ENCODE measurements around the gene SYCE1. TPM values are rescaled to one million over a fixed set of nuclear protein-coding genes. Genes with fewer than 3 reads are reported as not detected.
"Not testable (repeated sequence)": the region's sequence is repeated elsewhere in the genome, so short reads cannot be mapped to it uniquely, and the experiment has no call there.

Gene SYCE1, protein sequence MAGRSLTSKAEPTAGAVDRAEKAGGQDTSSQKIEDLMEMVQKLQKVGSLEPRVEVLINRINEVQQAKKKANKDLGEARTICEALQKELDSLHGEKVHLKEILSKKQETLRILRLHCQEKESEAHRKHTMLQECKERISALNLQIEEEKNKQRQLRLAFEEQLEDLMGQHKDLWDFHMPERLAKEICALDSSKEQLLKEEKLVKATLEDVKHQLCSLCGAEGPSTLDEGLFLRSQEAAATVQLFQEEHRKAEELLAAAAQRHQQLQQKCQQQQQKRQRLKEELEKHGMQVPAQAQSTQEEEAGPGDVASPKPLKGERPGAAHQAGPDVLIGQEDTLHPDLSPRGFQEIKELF
- total RNA-seq, result 0.21 TPM in 1 of 2 replicates, not detected in the other

- DNase-seq (ENCODE audit: low read depth, low spot score), result no peak
Observed at GRCh38 chr10:133565441-133566294, at the start of gene SYCE1. SYCE1 (minus strand) TSS chr10:133565583; CDS start chr10:133565529, 54 bp downstream.

- no peak for DNase-seq (ENCODE audit: low read depth, low spot score)
Observed at GRCh38 chr10:133614830-133615580, 49.6 kb upstream of the SYCE1 start.

GRCh38 chr10:133613699-133614098 lies 48.3 kb upstream of the SYCE1 start:
- no peak for DNase-seq (ENCODE audit: low read depth, low spot score)

- DNase-seq (ENCODE audit: low read depth, low spot score), result no peak
Observed at GRCh38 chr10:133611079-133611478, 45.7 kb upstream of the SYCE1 start.

- DNase-seq (ENCODE audit: low read depth, low spot score), result no peak
Observed at GRCh38 chr10:133608855-133609254, 43.5 kb upstream of the SYCE1 start.

DNA sequence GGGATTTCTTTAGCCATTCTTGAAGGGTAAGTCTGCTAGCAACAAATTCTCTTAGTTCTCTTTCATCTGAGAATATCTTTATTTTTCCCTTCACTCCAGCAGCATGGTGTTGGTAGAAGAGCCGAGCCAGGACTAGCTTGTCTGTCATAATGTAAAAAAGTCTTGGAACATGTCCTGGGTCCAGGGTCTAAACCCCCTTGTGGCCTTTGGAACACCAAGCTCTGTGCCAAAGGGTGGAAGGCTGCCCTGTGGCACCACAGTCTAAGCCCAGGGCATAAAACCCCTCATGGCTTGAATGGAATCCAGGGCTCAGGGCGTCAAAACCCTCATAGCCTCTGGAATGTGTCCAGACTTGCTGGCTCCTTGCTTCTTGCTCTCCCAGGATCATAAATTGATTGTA lies 38.1 kb upstream of the SYCE1 start:
- not testable (repeated sequence) for DNase-seq (ENCODE audit: low read depth, low spot score)

- DNase-seq (ENCODE audit: low read depth, low spot score), result no peak
Observed at GRCh38 chr10:133600657-133601056, 35.3 kb upstream of the SYCE1 start.

- not testable (repeated sequence) for DNase-seq (ENCODE audit: low read depth, low spot score)
Observed at GRCh38 chr10:133599869-133600268, 34.5 kb upstream of the SYCE1 start.

DNA sequence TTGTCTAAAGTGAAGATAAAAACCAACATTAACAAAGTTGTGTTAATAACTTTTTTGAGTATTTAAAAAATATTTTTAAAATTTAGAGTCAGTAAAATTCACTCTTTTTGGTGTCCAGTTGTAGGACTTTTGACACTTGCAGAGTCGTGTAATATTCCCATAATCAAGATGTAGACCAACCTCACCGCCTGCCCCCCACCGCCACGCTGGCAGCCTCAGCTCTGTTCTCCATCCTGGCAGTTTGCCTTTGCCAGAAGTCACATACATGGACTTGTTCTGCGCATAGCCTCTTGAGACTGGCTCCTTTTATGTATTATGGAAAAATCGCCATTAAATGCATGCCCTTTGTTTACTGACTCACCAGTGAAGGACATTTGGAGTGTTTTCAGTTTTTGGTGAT lies 27.3 kb upstream of the SYCE1 start:
- DNase-seq (ENCODE audit: low read depth, low spot score), result no peak

GRCh38 chr10:133590970-133591359 lies 25.6 kb upstream of the SYCE1 start:
- DNase-seq (ENCODE audit: low read depth, low spot score), result no peak

DNA sequence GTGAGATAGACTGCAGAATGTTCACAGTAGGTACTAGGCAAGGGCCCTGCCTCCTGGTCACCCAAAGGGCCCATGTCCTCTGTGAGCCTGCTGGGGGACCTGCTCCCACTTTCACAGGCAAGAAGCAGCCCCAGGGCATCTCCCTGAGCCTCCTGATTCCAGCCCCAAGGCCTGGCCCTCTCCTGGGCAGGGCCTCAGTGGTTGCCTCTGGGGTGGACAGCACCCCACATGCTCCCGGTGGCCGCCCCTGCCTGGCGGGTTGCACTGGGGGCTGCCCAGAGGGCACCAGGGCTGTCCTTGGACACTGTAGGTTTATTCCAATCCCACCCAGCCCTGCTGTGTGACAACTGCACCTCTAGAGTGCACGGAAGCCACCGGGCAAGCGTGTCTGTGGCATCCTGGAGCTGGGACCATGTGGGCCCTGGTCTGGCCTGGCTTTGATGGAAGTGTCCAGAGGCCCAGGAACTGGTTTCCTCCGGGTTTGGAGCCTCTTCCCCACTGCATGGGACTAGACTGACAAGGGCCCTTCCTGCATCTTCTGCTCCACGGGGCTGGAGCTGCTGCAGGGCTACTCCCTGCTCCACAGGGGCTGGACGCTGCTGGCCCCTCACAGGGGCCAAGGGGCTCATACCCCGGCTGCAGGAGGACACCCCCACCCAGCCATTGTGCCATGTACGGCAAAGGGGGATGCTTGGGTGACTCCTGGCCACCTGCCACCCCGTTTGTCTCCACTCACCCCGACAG lies 25.0 kb upstream of the SYCE1 start:
- no peak for DNase-seq (ENCODE audit: low read depth, low spot score)

GRCh38 chr10:133577037-133577436 lies 11.7 kb upstream of the SYCE1 start:
- not testable (repeated sequence) for DNase-seq (ENCODE audit: low read depth, low spot score)

GRCh38 chr10:133573460-133573859 lies 8.1 kb upstream of the SYCE1 start:
- DNase-seq (ENCODE audit: low read depth, low spot score), result not testable (repeated sequence)

GRCh38 chr10:133572055-133572454 lies 6.7 kb upstream of the SYCE1 start:
- DNase-seq (ENCODE audit: low read depth, low spot score), result not testable (repeated sequence)

- not testable (repeated sequence) for DNase-seq (ENCODE audit: low read depth, low spot score)
Observed at GRCh38 chr10:133569801-133570200, 4.4 kb upstream of the SYCE1 start.

GRCh38 chr10:133568831-133569527 lies 3.6 kb upstream of the SYCE1 start:
- not testable (repeated sequence) for DNase-seq (ENCODE audit: low read depth, low spot score)

- DNase-seq (ENCODE audit: low read depth, low spot score), result no peak
Observed at GRCh38 chr10:133568287-133568614, 2.9 kb upstream of the SYCE1 start.

DNA sequence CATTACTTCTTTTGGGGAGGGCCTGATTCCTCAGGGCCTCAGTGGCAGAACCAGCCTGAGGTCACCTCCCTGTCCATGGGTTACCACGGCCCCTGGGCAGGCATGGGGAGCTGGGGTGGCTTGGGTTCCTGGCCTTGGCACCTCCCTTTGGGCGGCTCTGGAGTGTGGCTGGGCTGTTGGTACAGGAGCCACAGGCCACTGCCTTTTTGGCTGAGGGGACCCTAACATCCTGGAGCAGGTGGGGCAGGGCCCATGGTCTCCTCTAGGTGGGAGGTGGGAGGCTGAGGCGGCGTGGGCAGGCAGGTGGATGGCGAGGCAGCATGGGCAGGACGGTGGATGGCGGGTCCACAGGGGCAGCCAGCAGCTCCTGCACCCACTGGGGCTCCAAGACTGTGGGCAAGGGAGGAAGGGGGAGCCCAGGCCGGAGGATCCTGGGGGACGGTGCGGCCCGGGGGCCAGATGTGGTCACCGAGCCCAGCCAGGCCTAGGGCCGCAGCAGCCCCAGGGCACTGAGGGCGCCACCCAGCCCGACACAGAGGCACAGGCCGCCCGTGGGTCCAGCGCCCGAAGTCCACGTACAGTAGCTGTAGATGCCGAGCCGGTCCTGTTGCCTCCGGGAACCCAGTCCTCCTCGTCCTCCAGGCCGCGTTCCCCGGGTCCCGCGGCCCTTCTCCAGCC lies 2.4 kb upstream of the SYCE1 start:
- DNase-seq (ENCODE audit: low read depth, low spot score), result no peak

- DNase-seq (ENCODE audit: low read depth, low spot score), result no peak
Observed at GRCh38 chr10:133567119-133567518, 1.7 kb upstream of the SYCE1 start.

GRCh38 chr10:133564816-133565215 lies 567 bp downstream of the SYCE1 start:
- no peak for DNase-seq (ENCODE audit: low read depth, low spot score)

Measured in pulmonary artery endothelial cell (primary cell).